ENCODE results near the gene ADAM12. TPM values are rescaled to one million over a fixed set of nuclear protein-coding genes. Genes with fewer than 3 reads are reported as not detected.

Gene ADAM12
- total RNA-seq, 4 donors from 2014 or later, result 0.19 to 2.6 (median 1.5) TPM

- TF ChIP-seq CTCF (IDR thresholded peaks at IDR 0.05), result no peak
- TF ChIP-seq POLR2AphosphoS5 (IDR thresholded peaks at IDR 0.05), result no peak
- TF ChIP-seq EP300 (IDR thresholded peaks at IDR 0.05), result no peak
- TF ChIP-seq POLR2A (IDR thresholded peaks at IDR 0.05), result no peak
- H3K4me3 ChIP-seq, result no peak overlapping the region
- no peaks in the 10 kb centered on the region for H3K36me3 ChIP-seq
- peaks cover 6% of the 10 kb centered on the region for H3K9me3 ChIP-seq
- no peaks in the 10 kb centered on the region for H3K27me3 ChIP-seq
- 98% methylated on average over 6 of the region's 6 CpGs for WGBS
- no peak for DNase-seq (ENCODE audit: low spot score in 2 of 2)
- no peak overlapping the region for H3K27ac ChIP-seq
- H3K4me1 ChIP-seq, result no peaks in the 10 kb centered on the region
These were observed 35.6 kb upstream of the ADAM12 start for GRCh38 chr10:126423732-126424491.

GRCh38 chr10:126422567-126422966 lies 34.3 kb upstream of the ADAM12 start:
- TF ChIP-seq EP300 (IDR thresholded peaks at IDR 0.05) (no peak), CTCF (IDR thresholded peaks at IDR 0.05) (no peak), POLR2AphosphoS5 (IDR thresholded peaks at IDR 0.05) (no peak), POLR2A (IDR thresholded peaks at IDR 0.05) (no peak)
- Histone ChIP-seq H3K4me1 (no peaks in the 10 kb centered on the region), H3K27ac (no peak overlapping the region), H3K9me3 (peaks cover 10% of the 10 kb centered on the region), H3K27me3 (no peaks in the 10 kb centered on the region), H3K36me3 (no peaks in the 10 kb centered on the region), H3K4me3 (no peak overlapping the region)
- no peak for DNase-seq (ENCODE audit: low spot score in 2 of 2)
- 83% methylated on average over 1 of the region's 1 CpG for WGBS

- H3K27me3 ChIP-seq, result no peaks in the 10 kb centered on the region
- no peak for DNase-seq (ENCODE audit: low spot score in 2 of 2)
- no peak overlapping the region for H3K4me3 ChIP-seq
- 63% methylated on average over 10 of the region's 10 CpGs for WGBS
- H3K36me3 ChIP-seq, result no peaks in the 10 kb centered on the region
- no peaks in the 10 kb centered on the region for H3K4me1 ChIP-seq
- no peak overlapping the region for H3K27ac ChIP-seq
- TF ChIP-seq EP300 (IDR thresholded peaks at IDR 0.05) (no peak), CTCF (IDR thresholded peaks at IDR 0.05) (no peak), POLR2A (IDR thresholded peaks at IDR 0.05) (no peak), POLR2AphosphoS5 (IDR thresholded peaks at IDR 0.05) (no peak)
- H3K9me3 ChIP-seq, result peaks cover 10% of the 10 kb centered on the region
These were observed 33.5 kb upstream of the ADAM12 start for GRCh38 chr10:126421756-126422256.

- H3K9me3 ChIP-seq, result peaks cover 10% of the 10 kb centered on the region
- no peak overlapping the region for H3K4me3 ChIP-seq
- no peak for DNase-seq (ENCODE audit: low spot score in 2 of 2)
- TF ChIP-seq CTCF (IDR thresholded peaks at IDR 0.05) (no peak), EP300 (IDR thresholded peaks at IDR 0.05) (no peak), POLR2A (IDR thresholded peaks at IDR 0.05) (no peak), POLR2AphosphoS5 (IDR thresholded peaks at IDR 0.05) (no peak)
- H3K27me3 ChIP-seq, result no peaks in the 10 kb centered on the region
- no peaks in the 10 kb centered on the region for H3K4me1 ChIP-seq
- 54% methylated on average over 12 of the region's 12 CpGs for WGBS
- no peak overlapping the region for H3K27ac ChIP-seq
- H3K36me3 ChIP-seq, result no peaks in the 10 kb centered on the region
These were observed 32.5 kb upstream of the ADAM12 start for GRCh38 chr10:126420567-126421300.

- H3K4me1 ChIP-seq, result no peaks in the 10 kb centered on the region
- DNase-seq (ENCODE audit: low spot score in 2 of 2), result no peak
- H3K27ac ChIP-seq, result no peak overlapping the region
- 76% methylated on average over 4 of the region's 4 CpGs for WGBS
- no peaks in the 10 kb centered on the region for H3K36me3 ChIP-seq
- no peak for TF ChIP-seq EP300 (IDR thresholded peaks at IDR 0.05)
- TF ChIP-seq POLR2A (IDR thresholded peaks at IDR 0.05), result no peak
- TF ChIP-seq POLR2AphosphoS5 (IDR thresholded peaks at IDR 0.05), result no peak
- TF ChIP-seq CTCF (IDR thresholded peaks at IDR 0.05), result no peak
- no peaks in the 10 kb centered on the region for H3K27me3 ChIP-seq
- peaks cover 7% of the 10 kb centered on the region for H3K9me3 ChIP-seq
- H3K4me3 ChIP-seq, result no peak overlapping the region
These were observed 29.0 kb upstream of the ADAM12 start for GRCh38 chr10:126417220-126417825.

Measured in suprapubic skin (tissue), 4 donors.